Hepatocyte (in vitro differentiated cells): ENCODE results near the gene CYB5R3.

Experiments
- EZH2 ChIP-seq: fragments of 200-600 bp; sonication (generic); IDR thresholded peaks from 2 replicates; pipeline ENCODE4 v1.6.1; 2016; ENCODE audit warnings: antibody characterized with exemption, mild to moderate bottlenecking, borderline replicate concordance
- EZH2phosphoT487 ChIP-seq: fragments of 200-600 bp; sonication (generic); IDR thresholded peaks from one replicate; pipeline ENCODE4 v1.6.1; 2018; ENCODE audit warnings: antibody characterized with exemption, mild to moderate bottlenecking, low read depth, moderate library complexity; ENCODE audit not compliant: unreplicated experiment, severe bottlenecking
- TF ChIP-seq, protein P1 (sequence below): fragments of 200-600 bp; sonication (generic); IDR thresholded peaks from 2 replicates; pipeline ENCODE4 v1.5.1; 2016; ENCODE audit warnings: antibody characterized with exemption, mild to moderate bottlenecking; ENCODE audit not compliant: poor library complexity

DNA sequence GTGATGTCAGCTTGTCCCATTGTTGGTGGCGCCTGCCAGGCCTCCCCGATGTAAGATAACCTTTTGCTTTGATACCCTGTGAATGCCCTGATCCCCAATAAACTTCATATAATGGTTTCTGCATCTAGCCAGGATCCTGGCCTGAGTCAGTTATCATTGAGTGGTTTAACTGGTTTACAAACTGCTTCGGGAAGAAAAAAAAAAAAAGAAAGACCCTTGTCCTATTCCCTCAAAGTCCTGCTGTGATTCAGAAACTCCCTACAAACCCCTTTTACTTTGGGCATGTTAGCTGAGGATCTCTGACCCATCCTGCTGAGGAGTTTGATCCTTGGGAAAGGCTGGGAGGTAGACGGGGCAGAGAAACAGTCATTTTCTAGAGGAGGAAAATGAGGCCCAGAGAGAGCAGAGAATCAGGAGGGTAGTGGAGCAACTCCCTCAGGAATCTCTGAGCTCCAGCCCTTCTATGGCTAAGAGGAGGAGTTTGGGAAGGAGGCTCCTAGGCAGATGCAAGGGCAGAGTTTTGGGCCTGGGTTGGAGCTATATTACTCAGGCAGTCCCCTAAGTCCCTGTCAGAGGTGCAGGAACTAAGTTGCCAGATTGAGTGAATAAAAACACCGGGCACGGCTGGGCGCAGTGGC, 5.4 kb upstream of the CYB5R3 start:
- TF ChIP-seq, protein P1, sequence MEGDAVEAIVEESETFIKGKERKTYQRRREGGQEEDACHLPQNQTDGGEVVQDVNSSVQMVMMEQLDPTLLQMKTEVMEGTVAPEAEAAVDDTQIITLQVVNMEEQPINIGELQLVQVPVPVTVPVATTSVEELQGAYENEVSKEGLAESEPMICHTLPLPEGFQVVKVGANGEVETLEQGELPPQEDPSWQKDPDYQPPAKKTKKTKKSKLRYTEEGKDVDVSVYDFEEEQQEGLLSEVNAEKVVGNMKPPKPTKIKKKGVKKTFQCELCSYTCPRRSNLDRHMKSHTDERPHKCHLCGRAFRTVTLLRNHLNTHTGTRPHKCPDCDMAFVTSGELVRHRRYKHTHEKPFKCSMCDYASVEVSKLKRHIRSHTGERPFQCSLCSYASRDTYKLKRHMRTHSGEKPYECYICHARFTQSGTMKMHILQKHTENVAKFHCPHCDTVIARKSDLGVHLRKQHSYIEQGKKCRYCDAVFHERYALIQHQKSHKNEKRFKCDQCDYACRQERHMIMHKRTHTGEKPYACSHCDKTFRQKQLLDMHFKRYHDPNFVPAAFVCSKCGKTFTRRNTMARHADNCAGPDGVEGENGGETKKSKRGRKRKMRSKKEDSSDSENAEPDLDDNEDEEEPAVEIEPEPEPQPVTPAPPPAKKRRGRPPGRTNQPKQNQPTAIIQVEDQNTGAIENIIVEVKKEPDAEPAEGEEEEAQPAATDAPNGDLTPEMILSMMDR = no peak
- no peak for TF ChIP-seq EZH2
- no peak for TF ChIP-seq EZH2phosphoT487
